HUES48 (cell line): ENCODE measurements around the gene ASTN2.
"Not testable (repeated sequence)": the region's sequence is repeated elsewhere in the genome, so short reads cannot be mapped to it uniquely, and the experiment has no call there.

Experiments
- H3K27ac ChIP-seq: one replicate; pipeline ENCODE4 v1.7.0; 2013; ENCODE audit warnings: low read depth, low read length, inconsistent platforms
- H3K27me3 ChIP-seq: 2 replicates; pipeline ENCODE4 v1.6.1; 2013; ENCODE audit warnings: mild to moderate bottlenecking, low read length; ENCODE audit not compliant: control insufficient read depth, insufficient read depth
- H3K36me3 ChIP-seq: 2 replicates; pipeline ENCODE4 v1.6.1; 2013; ENCODE audit warnings: low read length; ENCODE audit not compliant: control insufficient read depth, insufficient read depth
- H3K4me1 ChIP-seq: 2 replicates; pipeline ENCODE4 v1.6.1; 2013; ENCODE audit warnings: mild to moderate bottlenecking, low read length; ENCODE audit not compliant: control insufficient read depth, insufficient read depth
- H3K4me3 ChIP-seq: 2 replicates; pipeline ENCODE4 v1.5.1; 2013; ENCODE audit warnings: mild to moderate bottlenecking, low read depth, low read length
- H3K9ac ChIP-seq: 2 replicates; pipeline ENCODE4 v1.6.1; 2013; ENCODE audit warnings: mild to moderate bottlenecking, low read depth, low read length, moderate library complexity
- H3K9me3 ChIP-seq: 2 replicates; pipeline ENCODE4 v1.6.1; 2013; ENCODE audit warnings: low read length; ENCODE audit not compliant: control insufficient read depth, insufficient read depth

ASTN2 gene

GRCh38 chr9:116924462-116925110, 490.3 kb downstream of the ASTN2 start:
- Histone ChIP-seq H3K36me3 (no peaks in the 10 kb centered on the region), H3K9ac (no peak overlapping the region), H3K9me3 (no peaks in the 10 kb centered on the region), H3K27ac (no peak overlapping the region), H3K27me3 (no peaks in the 10 kb centered on the region), H3K4me3 (no peak overlapping the region), H3K4me1 (peaks cover 29% of the 10 kb centered on the region)

DNA sequence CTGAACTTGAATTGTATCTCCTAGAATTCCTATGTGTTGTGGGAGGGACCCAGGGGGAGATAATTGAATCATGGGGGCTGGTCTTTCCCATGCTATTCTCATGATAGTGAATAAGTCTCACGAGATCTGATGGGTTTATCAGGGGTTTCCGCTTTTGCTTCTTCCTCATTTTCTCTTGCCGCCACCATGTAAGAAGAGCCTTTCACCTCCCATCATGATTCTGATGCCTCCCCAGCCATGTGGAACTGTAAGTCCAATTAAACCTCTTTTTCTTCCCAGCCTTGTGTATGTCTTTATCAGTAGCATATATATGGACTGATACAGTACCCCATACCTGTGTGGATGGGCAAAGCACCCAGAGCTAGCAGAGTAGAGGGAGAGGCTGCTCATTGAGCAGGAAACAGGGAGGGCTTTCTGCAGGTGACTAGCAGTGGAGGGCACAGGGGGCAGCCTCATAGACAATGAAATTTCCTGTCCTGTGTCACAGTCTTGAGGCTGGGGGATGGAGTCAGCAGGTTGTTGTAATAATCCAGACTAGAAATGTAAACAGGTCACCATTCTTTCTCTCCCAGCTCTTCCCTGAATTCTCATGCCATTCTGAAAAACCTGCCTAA, 496.9 kb downstream of the ASTN2 start:
- H3K9me3 ChIP-seq, H3K4me3 ChIP-seq, H3K36me3 ChIP-seq, H3K9ac ChIP-seq, H3K4me1 ChIP-seq, H3K27me3 ChIP-seq, H3K27ac ChIP-seq: not testable (repeated sequence)

GRCh38 chr9:116913536-116913935, 501.3 kb downstream of the ASTN2 start:
- Histone ChIP-seq H3K9me3 (no peaks in the 10 kb centered on the region), H3K4me1 (no peaks in the 10 kb centered on the region)

DNA sequence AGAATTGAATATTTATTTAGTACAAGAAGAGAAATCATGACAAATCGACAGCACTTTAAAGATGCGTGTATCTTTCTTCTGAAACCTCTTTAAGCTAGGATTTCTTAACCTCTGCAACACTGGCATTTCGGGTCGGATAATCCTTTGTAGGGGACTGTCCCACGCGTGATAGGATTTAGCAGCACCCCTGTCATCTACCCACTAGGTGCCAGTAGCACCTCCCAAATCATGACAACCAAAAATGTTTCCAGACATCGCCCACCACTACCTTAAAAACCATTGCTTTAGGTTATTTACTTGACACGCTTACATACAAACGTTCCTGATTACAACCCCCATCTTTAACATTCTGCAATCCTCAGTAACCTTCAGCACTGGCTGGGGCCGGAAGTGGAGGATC, 504.7 kb downstream of the ASTN2 start:
- no peak overlapping the region for H3K27ac ChIP-seq
- no peaks in the 10 kb centered on the region for H3K27me3 ChIP-seq
- H3K9me3 ChIP-seq = no peaks in the 10 kb centered on the region
- no peaks in the 10 kb centered on the region for H3K36me3 ChIP-seq
- no peak overlapping the region for H3K9ac ChIP-seq
- no peak overlapping the region for H3K4me3 ChIP-seq
- peaks cover 4% of the 10 kb centered on the region; the same call in 1 of the 2 replicates for H3K4me1 ChIP-seq

More at GRCh38 chr9:116913536-116913935, 501.3 kb downstream of the ASTN2 start:
- Histone ChIP-seq H3K36me3 (no peaks in the 10 kb centered on the region), H3K27ac (no peak overlapping the region), H3K27me3 (no peaks in the 10 kb centered on the region), H3K9ac (no peak overlapping the region), H3K4me3 (no peak overlapping the region)

GRCh38 chr9:116907989-116908388, 506.9 kb downstream of the ASTN2 start:
- H3K9me3 ChIP-seq = no peaks in the 10 kb centered on the region
- H3K27me3 ChIP-seq = no peaks in the 10 kb centered on the region
- no peaks in the 10 kb centered on the region for H3K36me3 ChIP-seq
- H3K4me1 ChIP-seq = peaks cover 5% of the 10 kb centered on the region; the same call in 1 of the 2 replicates
- H3K27ac ChIP-seq = no peak overlapping the region
- no peak overlapping the region for H3K4me3 ChIP-seq
- no peak overlapping the region for H3K9ac ChIP-seq

DNA sequence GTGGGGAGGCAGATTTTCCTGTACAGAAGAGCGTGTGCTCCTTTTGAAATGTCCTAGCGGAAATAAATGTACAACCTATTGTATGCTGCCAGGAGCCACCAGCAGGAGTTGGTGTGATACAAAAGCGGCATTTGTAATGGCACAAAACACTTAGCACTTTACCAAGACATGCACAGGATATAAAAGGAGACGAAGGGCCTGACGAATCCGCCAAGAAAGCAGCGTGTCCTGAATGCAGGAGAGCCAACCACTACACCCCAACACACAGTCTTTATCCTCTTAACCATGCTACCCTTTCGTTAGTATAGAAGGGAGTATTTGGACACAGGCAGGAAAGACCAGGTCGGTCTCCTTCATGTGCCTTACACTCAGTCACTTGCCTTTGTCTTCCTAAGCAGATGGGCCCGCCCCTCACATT, 509.7 kb downstream of the ASTN2 start:
- Histone ChIP-seq H3K9me3 (no peaks in the 10 kb centered on the region), H3K27ac (no peak overlapping the region), H3K36me3 (no peaks in the 10 kb centered on the region), H3K4me3 (no peak overlapping the region), H3K4me1 (peaks cover 5% of the 10 kb centered on the region), H3K9ac (no peak overlapping the region), H3K27me3 (no peaks in the 10 kb centered on the region)

GRCh38 chr9:116904165-116904564, 510.7 kb downstream of the ASTN2 start:
- H3K9me3 ChIP-seq = no peaks in the 10 kb centered on the region
- no peaks in the 10 kb centered on the region for H3K27me3 ChIP-seq
- no peak overlapping the region for H3K27ac ChIP-seq
- no peaks in the 10 kb centered on the region for H3K36me3 ChIP-seq
- no peak overlapping the region for H3K9ac ChIP-seq
- H3K4me1 ChIP-seq = peaks cover 8% of the 10 kb centered on the region
- H3K4me3 ChIP-seq = no peak overlapping the region

DNA sequence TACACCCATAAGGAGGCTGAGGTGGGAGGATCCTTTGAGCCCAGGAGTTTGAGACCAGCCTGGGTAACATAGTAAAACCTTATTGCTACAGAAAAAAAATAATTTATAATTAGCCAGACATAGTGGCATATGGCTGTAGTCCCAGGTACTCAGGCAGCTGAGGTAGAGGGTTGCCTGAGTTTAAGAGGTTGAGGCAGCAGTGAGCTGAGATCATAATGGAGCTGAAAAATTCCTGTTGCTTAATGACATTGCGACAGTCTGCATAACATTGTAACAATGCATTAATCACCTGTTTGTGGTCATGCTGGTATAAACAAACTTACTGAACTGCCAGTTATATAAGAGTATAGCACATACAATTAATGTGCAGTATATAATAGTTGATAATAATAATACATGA, 513.6 kb downstream of the ASTN2 start:
- Histone ChIP-seq H3K9ac (no peak overlapping the region), H3K4me3 (no peak overlapping the region), H3K27ac (no peak overlapping the region), H3K36me3 (no peaks in the 10 kb centered on the region), H3K27me3 (no peaks in the 10 kb centered on the region), H3K4me1 (peaks cover 10% of the 10 kb centered on the region), H3K9me3 (no peaks in the 10 kb centered on the region)

GRCh38 chr9:116900543-116900942, 514.3 kb downstream of the ASTN2 start:
- Histone ChIP-seq H3K9ac (no peak overlapping the region), H3K4me3 (no peak overlapping the region), H3K36me3 (no peaks in the 10 kb centered on the region), H3K9me3 (no peaks in the 10 kb centered on the region), H3K27me3 (no peaks in the 10 kb centered on the region), H3K4me1 (peaks cover 10% of the 10 kb centered on the region), H3K27ac (no peak overlapping the region)

DNA sequence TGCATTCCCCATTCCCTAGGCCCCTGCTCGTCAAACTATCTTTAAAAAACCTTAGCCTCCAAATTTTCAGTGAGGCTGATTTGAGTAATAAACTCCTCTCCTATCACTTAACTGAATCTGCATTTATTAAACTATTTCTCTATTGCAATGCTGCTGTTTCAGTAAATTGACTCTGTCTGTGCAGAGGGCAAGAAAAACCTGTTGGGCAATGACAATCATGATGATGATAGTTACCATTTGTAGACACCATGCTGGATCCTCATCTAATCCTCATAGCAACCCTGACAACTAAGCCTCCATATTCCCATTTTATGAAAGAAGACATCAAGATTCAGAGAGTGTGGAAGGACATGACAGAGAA, 514.9 kb downstream of the ASTN2 start:
- no peaks in the 10 kb centered on the region for H3K27me3 ChIP-seq
- peaks cover 6% of the 10 kb centered on the region; the same call in 1 of the 2 replicates for H3K4me1 ChIP-seq
- H3K9ac ChIP-seq = no peak overlapping the region

DNA sequence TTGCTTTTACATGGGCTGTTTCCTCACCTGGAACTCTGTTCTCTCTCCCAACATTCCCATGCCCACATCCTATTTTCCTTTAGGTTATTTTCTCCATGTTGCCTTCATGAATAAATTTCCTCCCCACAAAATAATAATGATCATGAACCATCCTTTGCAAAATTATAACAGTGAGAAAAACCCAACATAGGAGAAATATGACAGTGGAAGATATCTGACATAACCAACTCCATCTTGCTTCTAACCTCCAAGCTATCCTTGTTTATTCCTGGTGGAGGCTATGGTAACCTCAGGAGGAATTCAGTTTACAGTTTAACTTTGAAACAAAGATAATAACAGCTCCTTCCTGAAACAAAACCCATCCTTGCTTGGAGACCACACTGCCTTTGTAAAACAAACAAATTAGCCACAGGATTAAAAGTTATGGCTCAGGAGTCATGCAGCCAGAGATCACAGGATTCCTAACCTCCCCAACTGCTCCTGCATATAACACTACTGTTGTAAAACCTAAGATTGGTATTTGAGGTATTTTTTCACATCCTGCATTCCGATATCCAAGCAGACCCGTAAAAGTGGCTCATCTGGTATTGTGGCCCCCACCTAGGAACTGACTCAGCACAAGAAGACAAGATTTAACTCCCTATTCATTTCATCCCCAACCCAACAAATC, 515.4 kb downstream of the ASTN2 start:
- H3K9ac ChIP-seq = no peak overlapping the region
- H3K27me3 ChIP-seq = no peaks in the 10 kb centered on the region
- H3K36me3 ChIP-seq = no peaks in the 10 kb centered on the region
- H3K9me3 ChIP-seq = no peaks in the 10 kb centered on the region
- H3K4me3 ChIP-seq = no peak overlapping the region
- H3K27ac ChIP-seq = no peak overlapping the region
- peaks cover 6% of the 10 kb centered on the region; the same call in 1 of the 2 replicates for H3K4me1 ChIP-seq

More for the DNA sequence above, 514.9 kb downstream of the ASTN2 start:
- Histone ChIP-seq H3K27ac (no peak overlapping the region), H3K4me3 (no peak overlapping the region), H3K9me3 (no peaks in the 10 kb centered on the region), H3K36me3 (no peaks in the 10 kb centered on the region)
